ENCODE results near the gene TMEM267. TPM values are rescaled to one million over a fixed set of nuclear protein-coding genes. Genes with fewer than 3 reads are reported as not detected.

TMEM267 gene, protein sequence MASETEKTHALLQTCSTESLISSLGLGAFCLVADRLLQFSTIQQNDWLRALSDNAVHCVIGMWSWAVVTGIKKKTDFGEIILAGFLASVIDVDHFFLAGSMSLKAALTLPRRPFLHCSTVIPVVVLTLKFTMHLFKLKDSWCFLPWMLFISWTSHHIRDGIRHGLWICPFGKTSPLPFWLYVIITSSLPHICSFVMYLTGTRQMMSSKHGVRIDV
- total RNA-seq (2022; extraction: Qiagen RNA extraction) = 18.8 to 22.3 TPM (median 21.6 TPM) in 5 replicates

GRCh38 chr5:43483298-43484105 lies at the start of gene TMEM267:
Gene TMEM267 (minus strand): TSS chr5:43483865. CDS start chr5:43453969, 29,896 bp downstream.

DNA sequence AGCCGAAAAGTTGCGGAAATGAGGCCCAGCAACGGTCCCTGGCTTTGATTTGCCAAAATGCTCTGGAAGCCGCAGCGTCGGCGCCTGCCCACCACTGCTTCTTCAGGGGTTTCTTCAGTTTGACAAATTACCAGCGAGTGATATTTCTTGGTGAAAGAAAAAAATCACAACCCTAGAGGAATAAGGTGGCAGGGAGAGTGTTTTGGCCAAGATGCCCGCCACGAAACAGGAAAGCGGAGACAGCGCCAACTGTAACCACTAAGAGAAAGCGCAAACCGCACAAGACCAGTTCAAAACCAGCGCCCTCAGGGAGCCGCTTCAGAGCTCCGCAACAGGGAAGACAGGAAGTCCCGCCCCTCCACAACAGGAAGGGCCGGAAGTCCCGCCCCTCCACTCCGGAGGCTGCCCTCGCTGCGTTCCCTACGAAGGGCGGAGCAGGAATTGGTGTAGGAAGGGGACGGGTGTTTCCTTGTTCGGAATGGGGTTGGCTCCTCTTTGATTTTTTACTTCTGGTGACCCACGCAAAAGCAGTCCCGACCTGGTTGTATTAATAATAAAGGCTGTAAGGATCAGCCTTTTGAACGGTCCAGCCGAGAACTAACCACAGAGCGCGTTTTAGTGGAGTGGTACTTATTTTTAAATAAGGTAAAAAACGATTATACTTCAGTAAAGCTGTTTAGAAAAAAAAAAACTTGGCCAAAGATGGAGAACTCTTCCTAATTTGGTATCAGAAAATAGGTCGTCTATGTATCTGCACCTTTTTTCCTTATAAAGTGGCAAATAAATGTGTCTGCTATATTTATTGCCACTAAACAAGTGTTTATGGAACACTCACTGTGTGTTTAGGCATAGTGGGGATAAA lies 31.4 kb upstream of the TMEM267 start, which contains the start of gene C5orf34:
Gene C5orf34 (minus strand): TSS at position 333 of the 862 bp plus-strand sequence. CDS start 5,809 bp downstream, outside the sequence.

GRCh38 chr5:43412156-43412555 lies 71.5 kb downstream of the TMEM267 start, which contains the start of gene CCL28:
Gene CCL28 (minus strand): TSS chr5:43412391. CDS start chr5:43412316, 75 bp downstream.

Other genes starting within 250 kb of the TMEM267 start
- gene HMGCS1, start 170.5 kb downstream of the TMEM267 start, total RNA-seq (2022; extraction: Qiagen RNA extraction) = 52.6 to 70.9 TPM (median 58.4 TPM) in 5 replicates
- 0.03 to 0.13 TPM (median 0.06 TPM) in 5 replicates for gene CCL28, start 71.5 kb downstream of the TMEM267 start, total RNA-seq (2022; extraction: Qiagen RNA extraction)
- 3.7 to 5.3 TPM (median 4.6 TPM) in 5 replicates for gene C5orf34, start 31.3 kb upstream of the TMEM267 start, total RNA-seq (2022; extraction: Qiagen RNA extraction)
- 105 to 121 TPM (median 109 TPM) in 5 replicates for gene PAIP1, start 73.2 kb upstream of the TMEM267 start, total RNA-seq (2022; extraction: Qiagen RNA extraction)
- 9.0 to 17.0 TPM (median 11.5 TPM) in 5 replicates for gene NNT, start 119.3 kb upstream of the TMEM267 start, total RNA-seq (2022; extraction: Qiagen RNA extraction)

Data from A549 treated with Hydrocortisone at 1 μM for 4 hours (cell line).